ENCODE results near the gene PRKCB. TPM values are rescaled to one million over a fixed set of nuclear protein-coding genes. Genes with fewer than 3 reads are reported as not detected.
"Not testable (repeated sequence)": the region's sequence is repeated elsewhere in the genome, so short reads cannot be mapped to it uniquely, and the experiment has no call there.

The PRKCB gene
- total RNA-seq, 1 donor from 2014 or later: not detected

- peak in 1 of 2 donors; percentile 23 for DNase-seq (ENCODE audit: low read depth in 2 of 2)
These were observed 65.6 kb downstream of the PRKCB start for GRCh38 chr16:23901178-23902033.

- DNase-seq (ENCODE audit: low read depth in 2 of 2): no peak
These were observed 66.4 kb downstream of the PRKCB start for GRCh38 chr16:23902034-23902747.

GRCh38 chr16:23902748-23903414, 67.1 kb downstream of the PRKCB start:
- DNase-seq (ENCODE audit: low read depth in 2 of 2): no peak

GRCh38 chr16:23905027-23905426, 69.2 kb downstream of the PRKCB start:
- DNase-seq (ENCODE audit: low read depth in 2 of 2): no peak

- DNase-seq (ENCODE audit: low read depth in 2 of 2): no peak
These were observed 71.7 kb downstream of the PRKCB start for GRCh38 chr16:23907457-23907902.

- DNase-seq (ENCODE audit: low read depth in 2 of 2): no peak
These were observed 72.1 kb downstream of the PRKCB start for GRCh38 chr16:23907903-23908302.

- DNase-seq (ENCODE audit: low read depth in 2 of 2): no peak
These were observed 73.0 kb downstream of the PRKCB start for GRCh38 chr16:23908790-23909189.

GRCh38 chr16:23909792-23910418, 74.1 kb downstream of the PRKCB start:
- no peak for DNase-seq (ENCODE audit: low read depth in 2 of 2)

GRCh38 chr16:23914946-23915530, 79.3 kb downstream of the PRKCB start:
- no peak for DNase-seq (ENCODE audit: low read depth in 2 of 2)

- DNase-seq (ENCODE audit: low read depth in 2 of 2): not testable (repeated sequence)
These were observed 80.8 kb downstream of the PRKCB start for GRCh38 chr16:23916552-23916951.

- no peak for DNase-seq (ENCODE audit: low read depth in 2 of 2)
These were observed 81.8 kb downstream of the PRKCB start for GRCh38 chr16:23917621-23918020.

GRCh38 chr16:23920446-23920845, 84.7 kb downstream of the PRKCB start:
- no peak for DNase-seq (ENCODE audit: low read depth in 2 of 2)

GRCh38 chr16:23920899-23921298, 85.1 kb downstream of the PRKCB start:
- DNase-seq (ENCODE audit: low read depth in 2 of 2): no peak

GRCh38 chr16:23922406-23922805, 86.6 kb downstream of the PRKCB start:
- no peak for DNase-seq (ENCODE audit: low read depth in 2 of 2)

GRCh38 chr16:23924128-23924527, 88.3 kb downstream of the PRKCB start:
- DNase-seq (ENCODE audit: low read depth in 2 of 2): no peak

- DNase-seq (ENCODE audit: low read depth in 2 of 2): no peak
These were observed 92.0 kb downstream of the PRKCB start for GRCh38 chr16:23927796-23928195.

- no peak for DNase-seq (ENCODE audit: low read depth in 2 of 2)
These were observed 93.5 kb downstream of the PRKCB start for GRCh38 chr16:23929237-23929636.

GRCh38 chr16:23929856-23930255, 94.1 kb downstream of the PRKCB start:
- no peak for DNase-seq (ENCODE audit: low read depth in 2 of 2)

- DNase-seq (ENCODE audit: low read depth in 2 of 2): no peak
These were observed 95.0 kb downstream of the PRKCB start for GRCh38 chr16:23930791-23931190.

GRCh38 chr16:23931199-23931598, 95.4 kb downstream of the PRKCB start:
- no peak for DNase-seq (ENCODE audit: low read depth in 2 of 2)

- DNase-seq (ENCODE audit: low read depth in 2 of 2): not testable (repeated sequence)
These were observed 97.9 kb downstream of the PRKCB start for GRCh38 chr16:23933650-23934049.

Measured in dermis microvascular lymphatic vessel endothelial cell (primary cell).